HepG2 (cell line): ENCODE measurements around the gene ZDHHC14. TPM values are rescaled to one million over a fixed set of nuclear protein-coding genes. Genes with fewer than 3 reads are reported as not detected.

Experiments
- ETV5 ChIP-seq: IDR thresholded peaks from 2 replicates; pipeline ENCODE4 v1.6.1; 2018; ENCODE audit warnings: missing biosample characterization, missing genetic modification reagents, inconsistent platforms, borderline replicate concordance
- MLLT10 ChIP-seq: sonication (generic); formaldehyde crosslinking; IDR thresholded peaks from 2 replicates; pipeline ENCODE4 v1.4.0; 2020; ENCODE audit warnings: missing genetic modification reagents
- POLR2A ChIP-seq, 2 experiments: IDR thresholded peaks; 2 replicates each; pipeline ENCODE4 v1.6.1; 2011; ENCODE audit warnings: low read depth in 2 of 2, low read length in 2 of 2, mild to moderate bottlenecking in 1 of 2, moderate library complexity in 1 of 2; ENCODE audit not compliant: insufficient read depth in 1 of 2
- SRF ChIP-seq: IDR thresholded peaks from 2 replicates; pipeline ENCODE4 v1.6.1; 2011; ENCODE audit warnings: mild to moderate bottlenecking, low read depth, low read length, moderate library complexity
- ZFX ChIP-seq: sonication (generic); formaldehyde crosslinking; IDR thresholded peaks from 2 replicates; pipeline ENCODE4 v1.4.0; 2020; ENCODE audit warnings: mild to moderate bottlenecking, low read depth, missing genetic modification reagents, moderate library complexity
- ZIK1 ChIP-seq: sonication (generic); formaldehyde crosslinking; IDR thresholded peaks from 2 replicates; pipeline ENCODE4 v1.5.0; 2020; ENCODE audit warnings: mild to moderate bottlenecking, low read depth, missing genetic modification reagents, borderline replicate concordance
- ZMYM3 ChIP-seq: sonication (generic); formaldehyde crosslinking; IDR thresholded peaks from 2 replicates; pipeline ENCODE4 v1.5.1; 2020; ENCODE audit warnings: mild to moderate bottlenecking, missing genetic modification reagents
- ZMYM4 ChIP-seq: sonication (generic); formaldehyde crosslinking; IDR thresholded peaks from 2 replicates; pipeline ENCODE4 v1.8.1; 2023; ENCODE audit warnings: mild to moderate bottlenecking, missing genetic modification reagents
- ZNF430 ChIP-seq: sonication (generic); formaldehyde crosslinking; IDR thresholded peaks from 2 replicates; pipeline ENCODE4 v1.9.0; 2021; ENCODE audit warnings: mild to moderate bottlenecking, missing genetic modification reagents
- ZNF652 ChIP-seq: IDR thresholded peaks from 2 replicates; pipeline ENCODE4 v1.6.1; 2016; ENCODE audit warnings: low read depth, borderline replicate concordance
- ZNF678 ChIP-seq: sonication (generic); formaldehyde crosslinking; IDR thresholded peaks from 2 replicates; pipeline ENCODE4 v1.4.0; 2020; ENCODE audit warnings: mild to moderate bottlenecking, missing genetic modification reagents
- ZNF709 ChIP-seq: sonication (generic); formaldehyde crosslinking; IDR thresholded peaks from 2 replicates; pipeline ENCODE4 v1.5.0; 2020; ENCODE audit warnings: mild to moderate bottlenecking, missing genetic modification reagents
- ZSCAN25 ChIP-seq: sonication (generic); formaldehyde crosslinking; IDR thresholded peaks from 2 replicates; pipeline ENCODE4 v1.8.0; 2022; ENCODE audit warnings: mild to moderate bottlenecking, missing genetic modification reagents
- polyA plus RNA-seq, 8 experiments: library from polyadenylated mRNA; depleted of rRNA in 3 of 8; stranded (reverse) in 7 of 8; unstranded in 1 of 8; fragments of >200 nt; fragmentation: Illumina TruSeq in 4 of 8; extraction: Trizol in 4 of 8; gene quantifications; 2 replicates each; pipeline versions ENCODE4 v1.2.1 to v1.2.3, GENCODE V29; 2011 to 2016; ENCODE audit warnings: low read depth in 4 of 8, missing spikeins in 1 of 8, mixed read lengths in 1 of 8; ENCODE audit not compliant: insufficient read depth in 1 of 8
- total RNA-seq, 5 experiments: library from RNA; depleted of rRNA; stranded (reverse); fragments of >200 nt; fragmentation: Illumina TruSeq; extraction: Trizol; gene quantifications; 2 replicates each; pipeline ENCODE4 v1.2.3, GENCODE V29; 2016; ENCODE audit warnings: low read depth in 1 of 5
- TF ChIP-seq, protein P1 (sequence below), 2 experiments: sonication (generic) in 1 of 2; formaldehyde crosslinking in 1 of 2; IDR thresholded peaks; 2 replicates each; pipeline versions ENCODE4 v1.5.1 to v1.6.1; 2011 to 2020; ENCODE audit warnings: borderline replicate concordance in 1 of 2, low read depth in 1 of 2, low read length in 1 of 2, mild to moderate bottlenecking in 1 of 2, missing genetic modification reagents in 1 of 2, moderate library complexity in 1 of 2
- TF ChIP-seq, protein P2 (sequence below): sonication (generic); formaldehyde crosslinking; IDR thresholded peaks from 2 replicates; pipeline ENCODE4 v1.8.0; 2022; ENCODE audit warnings: low read depth, missing genetic modification reagents
- TF ChIP-seq, protein P3 (sequence below): sonication (generic); formaldehyde crosslinking; IDR thresholded peaks from 2 replicates; pipeline ENCODE4 v1.4.0; 2020; ENCODE audit warnings: missing genetic modification reagents
- TF ChIP-seq, protein P4 (sequence below): IDR thresholded peaks from 2 replicates; pipeline ENCODE4 v1.4.0; 2020; ENCODE audit warnings: mild to moderate bottlenecking, missing genetic modification reagents

Gene ZDHHC14
- total and polyA plus RNA-seq, 2 of the 13 experiments (the other 11 are each of a cell fraction or from before 2014, with no cell fraction given) = 3.7 to 9.5 TPM

DNA sequence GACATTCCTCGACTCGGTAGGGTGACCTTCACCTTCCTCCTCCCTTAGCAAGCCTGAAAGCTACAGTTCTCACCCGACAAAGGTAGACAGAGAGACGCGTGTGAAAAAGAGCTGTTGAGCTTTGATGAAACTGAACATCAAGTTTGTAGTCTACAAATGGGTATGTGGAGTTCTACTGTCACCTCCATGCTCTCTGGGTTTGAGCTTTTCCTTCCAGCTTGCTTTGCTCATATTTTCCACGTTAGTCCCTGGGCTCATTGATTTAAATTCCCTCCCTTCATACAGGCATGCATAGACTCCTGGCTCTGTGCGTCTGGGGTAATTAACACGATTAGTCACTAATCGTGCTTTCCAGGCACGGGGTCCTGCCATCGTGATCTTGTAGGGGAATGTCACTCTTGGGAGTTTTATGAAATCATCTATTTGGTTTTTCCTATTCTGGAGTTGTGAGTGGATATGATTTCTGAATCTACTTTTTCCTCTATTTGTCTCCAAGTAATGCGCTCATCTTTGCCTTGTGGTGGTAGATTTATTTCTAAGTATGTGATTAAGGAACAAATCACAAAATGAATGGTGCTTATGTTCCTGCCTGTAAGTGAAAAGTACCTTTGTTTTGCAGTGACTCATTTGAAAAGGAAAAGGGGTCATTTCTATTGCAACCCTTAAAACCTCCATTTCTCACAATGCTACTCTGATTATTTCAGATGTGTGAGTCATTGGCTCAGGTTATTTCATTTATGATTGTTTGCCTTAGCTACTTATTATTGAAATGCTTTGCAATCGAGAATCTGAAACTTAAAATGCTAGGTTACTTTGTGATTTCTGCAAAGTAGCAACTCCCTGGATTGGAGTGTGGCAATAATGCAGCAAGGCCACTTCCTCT is 154.6 kb downstream of the ZDHHC14 start (continued):
- no peak for TF ChIP-seq ZMYM4 (CRISPR knock-in tag)
- TF ChIP-seq SRF = no peak
- TF ChIP-seq ZFX (CRISPR knock-in tag) = no peak; the same call in 1 of the 2 replicates
- no peak for TF ChIP-seq ZIK1
- no peak for TF ChIP-seq ZNF430
- 0 out of 2 replicates have a peak, but pooled peaks have one; percentile 18 for TF ChIP-seq ZNF709 (CRISPR knock-in tag)
- peak; percentile 55; the same call in 1 of the 2 replicates for TF ChIP-seq ETV5 (CRISPR knock-in tag)
- peak in 1 of 2 experiments; percentile 40; a peak in 1 of 4 replicates for TF ChIP-seq POLR2A (IDR thresholded peaks at IDR 0.05; ENCODE audit: insufficient read depth in 1 of 2, low read depth in 2 of 2, low read length in 2 of 2)
- TF ChIP-seq ZNF678 = no peak
- TF ChIP-seq, protein P1, sequence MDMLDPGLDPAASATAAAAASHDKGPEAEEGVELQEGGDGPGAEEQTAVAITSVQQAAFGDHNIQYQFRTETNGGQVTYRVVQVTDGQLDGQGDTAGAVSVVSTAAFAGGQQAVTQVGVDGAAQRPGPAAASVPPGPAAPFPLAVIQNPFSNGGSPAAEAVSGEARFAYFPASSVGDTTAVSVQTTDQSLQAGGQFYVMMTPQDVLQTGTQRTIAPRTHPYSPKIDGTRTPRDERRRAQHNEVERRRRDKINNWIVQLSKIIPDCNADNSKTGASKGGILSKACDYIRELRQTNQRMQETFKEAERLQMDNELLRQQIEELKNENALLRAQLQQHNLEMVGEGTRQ (IDR thresholded peaks at IDR 0.05; ENCODE audit: low read depth, low read length) = no peak
- TF ChIP-seq, protein P1 (CRISPR knock-in tag; IDR thresholded peaks at IDR 0.05; ENCODE audit: borderline replicate concordance) = no peak
- TF ChIP-seq, protein P2, sequence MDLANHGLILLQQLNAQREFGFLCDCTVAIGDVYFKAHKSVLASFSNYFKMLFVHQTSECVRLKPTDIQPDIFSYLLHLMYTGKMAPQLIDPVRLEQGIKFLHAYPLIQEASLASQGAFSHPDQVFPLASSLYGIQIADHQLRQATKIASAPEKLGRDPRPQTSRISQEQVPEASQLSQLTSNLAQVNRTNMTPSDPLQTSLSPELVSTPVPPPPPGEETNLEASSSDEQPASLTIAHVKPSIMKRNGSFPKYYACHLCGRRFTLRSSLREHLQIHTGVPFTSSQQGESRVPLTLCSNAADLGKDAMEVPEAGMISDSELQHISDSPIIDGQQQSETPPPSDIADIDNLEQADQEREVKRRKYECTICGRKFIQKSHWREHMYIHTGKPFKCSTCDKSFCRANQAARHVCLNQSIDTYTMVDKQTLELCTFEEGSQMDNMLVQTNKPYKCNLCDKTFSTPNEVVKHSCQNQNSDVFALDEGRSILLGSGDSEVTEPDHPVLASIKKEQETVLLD = no peak
- 0 out of 2 replicates have a peak, but pooled peaks have one; percentile 28 for TF ChIP-seq ZMYM3 (CRISPR knock-in tag)
- TF ChIP-seq, protein P3, sequence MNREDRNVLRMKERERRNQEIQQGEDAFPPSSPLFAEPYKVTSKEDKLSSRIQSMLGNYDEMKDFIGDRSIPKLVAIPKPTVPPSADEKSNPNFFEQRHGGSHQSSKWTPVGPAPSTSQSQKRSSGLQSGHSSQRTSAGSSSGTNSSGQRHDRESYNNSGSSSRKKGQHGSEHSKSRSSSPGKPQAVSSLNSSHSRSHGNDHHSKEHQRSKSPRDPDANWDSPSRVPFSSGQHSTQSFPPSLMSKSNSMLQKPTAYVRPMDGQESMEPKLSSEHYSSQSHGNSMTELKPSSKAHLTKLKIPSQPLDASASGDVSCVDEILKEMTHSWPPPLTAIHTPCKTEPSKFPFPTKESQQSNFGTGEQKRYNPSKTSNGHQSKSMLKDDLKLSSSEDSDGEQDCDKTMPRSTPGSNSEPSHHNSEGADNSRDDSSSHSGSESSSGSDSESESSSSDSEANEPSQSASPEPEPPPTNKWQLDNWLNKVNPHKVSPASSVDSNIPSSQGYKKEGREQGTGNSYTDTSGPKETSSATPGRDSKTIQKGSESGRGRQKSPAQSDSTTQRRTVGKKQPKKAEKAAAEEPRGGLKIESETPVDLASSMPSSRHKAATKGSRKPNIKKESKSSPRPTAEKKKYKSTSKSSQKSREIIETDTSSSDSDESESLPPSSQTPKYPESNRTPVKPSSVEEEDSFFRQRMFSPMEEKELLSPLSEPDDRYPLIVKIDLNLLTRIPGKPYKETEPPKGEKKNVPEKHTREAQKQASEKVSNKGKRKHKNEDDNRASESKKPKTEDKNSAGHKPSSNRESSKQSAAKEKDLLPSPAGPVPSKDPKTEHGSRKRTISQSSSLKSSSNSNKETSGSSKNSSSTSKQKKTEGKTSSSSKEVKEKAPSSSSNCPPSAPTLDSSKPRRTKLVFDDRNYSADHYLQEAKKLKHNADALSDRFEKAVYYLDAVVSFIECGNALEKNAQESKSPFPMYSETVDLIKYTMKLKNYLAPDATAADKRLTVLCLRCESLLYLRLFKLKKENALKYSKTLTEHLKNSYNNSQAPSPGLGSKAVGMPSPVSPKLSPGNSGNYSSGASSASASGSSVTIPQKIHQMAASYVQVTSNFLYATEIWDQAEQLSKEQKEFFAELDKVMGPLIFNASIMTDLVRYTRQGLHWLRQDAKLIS (CRISPR knock-in tag) = no peak
- TF ChIP-seq, protein P4, sequence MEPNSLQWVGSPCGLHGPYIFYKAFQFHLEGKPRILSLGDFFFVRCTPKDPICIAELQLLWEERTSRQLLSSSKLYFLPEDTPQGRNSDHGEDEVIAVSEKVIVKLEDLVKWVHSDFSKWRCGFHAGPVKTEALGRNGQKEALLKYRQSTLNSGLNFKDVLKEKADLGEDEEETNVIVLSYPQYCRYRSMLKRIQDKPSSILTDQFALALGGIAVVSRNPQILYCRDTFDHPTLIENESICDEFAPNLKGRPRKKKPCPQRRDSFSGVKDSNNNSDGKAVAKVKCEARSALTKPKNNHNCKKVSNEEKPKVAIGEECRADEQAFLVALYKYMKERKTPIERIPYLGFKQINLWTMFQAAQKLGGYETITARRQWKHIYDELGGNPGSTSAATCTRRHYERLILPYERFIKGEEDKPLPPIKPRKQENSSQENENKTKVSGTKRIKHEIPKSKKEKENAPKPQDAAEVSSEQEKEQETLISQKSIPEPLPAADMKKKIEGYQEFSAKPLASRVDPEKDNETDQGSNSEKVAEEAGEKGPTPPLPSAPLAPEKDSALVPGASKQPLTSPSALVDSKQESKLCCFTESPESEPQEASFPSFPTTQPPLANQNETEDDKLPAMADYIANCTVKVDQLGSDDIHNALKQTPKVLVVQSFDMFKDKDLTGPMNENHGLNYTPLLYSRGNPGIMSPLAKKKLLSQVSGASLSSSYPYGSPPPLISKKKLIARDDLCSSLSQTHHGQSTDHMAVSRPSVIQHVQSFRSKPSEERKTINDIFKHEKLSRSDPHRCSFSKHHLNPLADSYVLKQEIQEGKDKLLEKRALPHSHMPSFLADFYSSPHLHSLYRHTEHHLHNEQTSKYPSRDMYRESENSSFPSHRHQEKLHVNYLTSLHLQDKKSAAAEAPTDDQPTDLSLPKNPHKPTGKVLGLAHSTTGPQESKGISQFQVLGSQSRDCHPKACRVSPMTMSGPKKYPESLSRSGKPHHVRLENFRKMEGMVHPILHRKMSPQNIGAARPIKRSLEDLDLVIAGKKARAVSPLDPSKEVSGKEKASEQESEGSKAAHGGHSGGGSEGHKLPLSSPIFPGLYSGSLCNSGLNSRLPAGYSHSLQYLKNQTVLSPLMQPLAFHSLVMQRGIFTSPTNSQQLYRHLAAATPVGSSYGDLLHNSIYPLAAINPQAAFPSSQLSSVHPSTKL (CRISPR knock-in tag) = peak; percentile 69
- no peak for TF ChIP-seq ZSCAN25 (CRISPR knock-in tag)
- TF ChIP-seq ZNF652 = no peak
- TF ChIP-seq MLLT10 (CRISPR knock-in tag) = no peak
